OCI-LY1 (cell line): ENCODE measurements around the gene HDDC2.

Experiments used
- H2AFZ ChIP-seq: fragments of 200-600 bp; sonication (generic), shearing (Covaris generic); 2 replicates; pipeline ENCODE4 v1.6.0; 2014; ENCODE audit warnings: antibody characterized with exemption, mild to moderate bottlenecking, low read length
- H3F3A ChIP-seq: fragments of 200-600 bp; sonication (generic), shearing (Covaris generic); 2 replicates; pipeline ENCODE4 v1.6.0; 2014; ENCODE audit warnings: mild to moderate bottlenecking, antibody characterized with exemption, low read length, moderate library complexity; ENCODE audit not compliant: insufficient read depth
- H3K27ac ChIP-seq: fragments of 200-600 bp; sonication (generic); 2 replicates; pipeline ENCODE4 v1.5.1; 2014; ENCODE audit warnings: low read length, mixed run types, mild to moderate bottlenecking, low read depth; ENCODE audit not compliant: poor library complexity, severe bottlenecking
- H3K27me3 ChIP-seq: fragments of 200-600 bp; sonication (generic); 2 replicates; pipeline ENCODE4 v1.6.0; 2014; ENCODE audit warnings: antibody characterized with exemption, mild to moderate bottlenecking, low read length, moderate library complexity; ENCODE audit not compliant: insufficient read depth
- H3K36me3 ChIP-seq: fragments of 200-600 bp; sonication (generic); 2 replicates; pipeline ENCODE4 v1.6.1; 2014; ENCODE audit warnings: mild to moderate bottlenecking, antibody characterized with exemption, low read length, moderate library complexity, mixed read lengths; ENCODE audit not compliant: insufficient read depth
- H3K4me1 ChIP-seq: fragments of 200-600 bp; sonication (generic); 2 replicates; pipeline ENCODE4 v1.5.1; 2014; ENCODE audit warnings: mild to moderate bottlenecking, low read length, moderate library complexity; ENCODE audit not compliant: insufficient read depth, severe bottlenecking
- H3K4me2 ChIP-seq: fragments of 200-600 bp; sonication (generic), shearing (Covaris generic); 2 replicates; pipeline ENCODE4 v1.6.1; 2014; ENCODE audit warnings: low read length
- H3K4me3 ChIP-seq: fragments of 200-600 bp; sonication (generic); 2 replicates; pipeline ENCODE4 v1.5.1; 2014; ENCODE audit warnings: low read length, low read depth, mild to moderate bottlenecking, mixed read lengths; ENCODE audit not compliant: poor library complexity, severe bottlenecking
- H3K79me2 ChIP-seq: fragments of 200-600 bp; shearing (Covaris generic); 2 replicates; pipeline ENCODE4 v1.6.1; 2016; ENCODE audit warnings: mixed run types, low read length, mixed read lengths; ENCODE audit not compliant: insufficient read depth
- H3K9ac ChIP-seq: fragments of 200-600 bp; sonication (generic), shearing (Covaris generic); 2 replicates; pipeline ENCODE4 v1.6.1; 2014; ENCODE audit warnings: mild to moderate bottlenecking, low read length, mixed read lengths
- H3K9me2 ChIP-seq: fragments of 200-600 bp; sonication (generic), shearing (Covaris generic); 2 replicates; pipeline ENCODE4 v1.6.1; 2014; ENCODE audit warnings: low read depth, mild to moderate bottlenecking, low read length, mixed read lengths
- H3K9me3 ChIP-seq: fragments of 200-600 bp; shearing (Covaris generic); 2 replicates; pipeline ENCODE4 v1.6.1; 2014; ENCODE audit warnings: low read length, mixed read lengths
- H4K20me1 ChIP-seq: fragments of 200-600 bp; sonication (generic), shearing (Covaris generic); 2 replicates; pipeline ENCODE4 v1.6.0; 2016; ENCODE audit warnings: mild to moderate bottlenecking, low read length; ENCODE audit not compliant: insufficient read depth
- CTCF ChIP-seq: fragments of 200-600 bp; sonication (generic), shearing (Covaris generic); IDR thresholded peaks from 2 replicates; pipeline ENCODE4 v1.5.1; 2017; ENCODE audit warnings: mild to moderate bottlenecking, antibody characterized with exemption, low read length, moderate library complexity, mixed read lengths
- EZH2 ChIP-seq: fragments of 200-600 bp; sonication (generic), shearing (Covaris generic); IDR thresholded peaks from 2 replicates; pipeline ENCODE4 v1.8.0; 2017; ENCODE audit warnings: borderline replicate concordance, mixed run types, mild to moderate bottlenecking, antibody characterized with exemption, low read length, moderate library complexity, mixed read lengths

HDDC2 gene

GRCh38 chr6:125231574-125232343 lies 70.0 kb downstream of the HDDC2 start:
- TF ChIP-seq CTCF (no peak), EZH2 (no peak)
- H3K9ac ChIP-seq: no peak overlapping the region
- no peaks in the 10 kb centered on the region for H3K4me1 ChIP-seq
- no peak overlapping the region for H3K4me2 ChIP-seq
- H3F3A ChIP-seq: no peaks in the 10 kb centered on the region
- H3K79me2 ChIP-seq: no peaks in the 10 kb centered on the region
- H4K20me1 ChIP-seq: no peaks in the 10 kb centered on the region
- H2AFZ ChIP-seq: no peak overlapping the region
- H3K27ac ChIP-seq: no peak overlapping the region
- no peaks in the 10 kb centered on the region for H3K9me3 ChIP-seq
- H3K4me3 ChIP-seq: no peak overlapping the region
- no peaks in the 10 kb centered on the region for H3K27me3 ChIP-seq
- no peaks in the 10 kb centered on the region for H3K9me2 ChIP-seq
- H3K36me3 ChIP-seq: no peaks in the 10 kb centered on the region

- no peak overlapping the region for H3K27ac ChIP-seq
- no peak for TF ChIP-seq EZH2
- no peak for TF ChIP-seq CTCF
Measured at GRCh38 chr6:125231133-125231532, 70.6 kb downstream of the HDDC2 start.

DNA sequence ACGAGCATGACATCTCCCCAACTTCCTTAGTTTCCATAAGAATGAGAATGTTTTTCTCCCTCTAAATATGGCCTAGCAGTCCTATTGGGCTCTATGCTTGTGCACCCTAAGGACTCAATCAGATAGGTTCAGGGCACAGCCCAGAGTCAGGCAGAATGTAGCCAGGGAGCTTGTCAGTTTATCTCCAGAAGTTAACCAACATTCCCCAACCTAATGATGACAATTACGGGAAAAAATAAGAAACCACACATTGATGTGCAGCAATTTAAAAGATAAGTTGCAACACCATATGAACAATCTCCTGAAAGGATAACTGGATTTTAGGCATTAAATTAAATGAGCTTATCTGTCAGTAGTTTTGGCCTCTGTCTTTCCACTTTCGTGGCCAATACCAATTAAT lies 71.1 kb downstream of the HDDC2 start:
- Histone ChIP-seq H3K9ac (no peak overlapping the region), H3K79me2 (no peaks in the 10 kb centered on the region), H3K27ac (no peak overlapping the region), H3K27me3 (no peaks in the 10 kb centered on the region), H3K4me1 (no peaks in the 10 kb centered on the region), H3K4me3 (no peak overlapping the region), H3K9me2 (no peaks in the 10 kb centered on the region), H2AFZ (no peak overlapping the region), H3K36me3 (no peaks in the 10 kb centered on the region), H3K9me3 (no peaks in the 10 kb centered on the region), H3F3A (no peaks in the 10 kb centered on the region), H4K20me1 (no peaks in the 10 kb centered on the region), H3K4me2 (no peak overlapping the region)
- TF ChIP-seq EZH2 (no peak), CTCF (no peak)

More at GRCh38 chr6:125231133-125231532, 70.6 kb downstream of the HDDC2 start:
- Histone ChIP-seq H2AFZ (no peak overlapping the region), H3K79me2 (no peaks in the 10 kb centered on the region), H3K27me3 (no peaks in the 10 kb centered on the region), H3K9me2 (no peaks in the 10 kb centered on the region), H3F3A (no peaks in the 10 kb centered on the region), H3K9me3 (no peaks in the 10 kb centered on the region), H4K20me1 (no peaks in the 10 kb centered on the region), H3K4me3 (no peak overlapping the region), H3K4me2 (no peak overlapping the region), H3K4me1 (no peaks in the 10 kb centered on the region), H3K9ac (no peak overlapping the region), H3K36me3 (no peaks in the 10 kb centered on the region)
